Measurements from ENCODE around the gene CTNND2. TPM values are rescaled to one million over a fixed set of nuclear protein-coding genes. Genes with fewer than 3 reads are reported as not detected.

Gene CTNND2
- total and polyA plus RNA-seq, 5 donors from 2014 or later, result not detected

- no peak for DNase-seq
- H3K27me3 Mint-ChIP-seq, result no peaks in the 10 kb centered on the region
These were observed 610.7 kb downstream of the CTNND2 start for GRCh38 chr5:11293523-11293922.

DNA sequence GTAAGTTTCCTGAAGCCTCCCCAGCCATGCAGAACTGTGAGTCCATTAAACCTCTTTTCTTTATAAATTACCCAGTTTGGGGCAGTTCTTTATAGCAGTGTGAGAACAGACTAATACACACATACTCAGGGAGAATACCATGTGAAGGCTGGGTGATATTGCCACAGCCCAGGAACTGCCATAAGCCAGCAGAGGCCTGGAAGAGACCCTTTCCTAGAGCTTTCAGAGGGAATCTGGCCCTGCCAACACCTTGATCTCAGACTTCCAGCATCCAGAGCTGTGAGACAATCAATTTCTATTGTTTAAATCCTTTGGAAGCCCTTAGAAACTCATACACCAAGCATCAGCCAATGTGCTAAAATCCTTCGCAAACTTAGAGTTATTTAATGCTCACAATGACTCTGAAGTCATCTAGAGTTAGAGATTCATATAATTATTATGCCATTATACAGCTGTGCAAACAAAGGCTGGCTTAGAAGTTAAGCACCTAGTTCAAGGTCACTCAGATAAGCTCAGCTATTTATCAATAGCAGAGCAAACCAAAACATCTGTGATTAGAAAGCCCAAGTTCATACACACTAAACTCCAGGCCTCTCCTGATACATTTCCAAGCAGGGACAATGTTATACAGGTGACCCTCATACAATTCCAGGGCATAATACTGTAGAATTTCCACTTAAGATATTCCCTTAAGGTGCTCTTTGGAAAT is 611.4 kb downstream of the CTNND2 start:
- Mint-ChIP-seq H3K9me3 (peaks cover 0 to 3% (median 0%) of the 10 kb centered on the region in 7 donors), H3K27me3 (no peaks in the 10 kb centered on the region), H3K4me1 (no peaks in the 10 kb centered on the region), H3K36me3 (no peaks in the 10 kb centered on the region), H3K4me3 (no peak overlapping the region), H3K27ac (no peak overlapping the region)
- Histone ChIP-seq H3K4me1 (ENCODE audit: control insufficient read depth, insufficient read depth, low read length, poor library complexity, severe bottlenecking) (no peaks in the 10 kb centered on the region), H3K9me3 (ENCODE audit: control insufficient read depth in 2 of 2, low read length in 2 of 2) (no peaks in the 10 kb centered on the region), H3K27ac (ENCODE audit: insufficient read depth, low read length, poor library complexity, severe bottlenecking) (no peak overlapping the region), H3K27me3 (ENCODE audit: control insufficient read depth, insufficient read depth, low read length) (no peaks in the 10 kb centered on the region), H3K36me3 (ENCODE audit: control insufficient read depth, insufficient read depth, low read length) (no peaks in the 10 kb centered on the region), H3K4me3 (ENCODE audit: low read depth, low read length) (no peak overlapping the region)
- DNase-seq (no peak), ATAC-seq (ENCODE audit: low read depth in 2 of 2) (no peak)

More at GRCh38 chr5:11293523-11293922, 610.7 kb downstream of the CTNND2 start:
- Mint-ChIP-seq H3K4me1 (no peaks in the 10 kb centered on the region), H3K36me3 (no peaks in the 10 kb centered on the region), H3K4me3 (no peak overlapping the region), H3K9me3 (peaks cover 0 to 3% (median 0%) of the 10 kb centered on the region in 7 donors), H3K27ac (no peak overlapping the region)
- ATAC-seq (ENCODE audit: low read depth in 2 of 2), result no peak
- H3K4me1 ChIP-seq (ENCODE audit: control insufficient read depth, insufficient read depth, low read length, poor library complexity, severe bottlenecking), result no peaks in the 10 kb centered on the region
- no peak overlapping the region for H3K4me3 ChIP-seq (ENCODE audit: low read depth, low read length)
- H3K9me3 ChIP-seq (ENCODE audit: control insufficient read depth in 2 of 2, low read length in 2 of 2), result no peaks in the 10 kb centered on the region
- H3K36me3 ChIP-seq (ENCODE audit: control insufficient read depth, insufficient read depth, low read length), result no peaks in the 10 kb centered on the region
- H3K27ac ChIP-seq (ENCODE audit: insufficient read depth, low read length, poor library complexity, severe bottlenecking), result no peak overlapping the region
- no peaks in the 10 kb centered on the region for H3K27me3 ChIP-seq (ENCODE audit: control insufficient read depth, insufficient read depth, low read length)

- Histone ChIP-seq H3K9me3 (ENCODE audit: control insufficient read depth in 2 of 2, low read length in 2 of 2) (no peaks in the 10 kb centered on the region), H3K4me3 (ENCODE audit: low read depth, low read length) (no peak overlapping the region), H3K4me1 (ENCODE audit: control insufficient read depth, insufficient read depth, low read length, poor library complexity, severe bottlenecking) (no peaks in the 10 kb centered on the region), H3K27me3 (ENCODE audit: control insufficient read depth, insufficient read depth, low read length) (no peaks in the 10 kb centered on the region), H3K27ac (ENCODE audit: insufficient read depth, low read length, poor library complexity, severe bottlenecking) (no peak overlapping the region), H3K36me3 (ENCODE audit: control insufficient read depth, insufficient read depth, low read length) (no peaks in the 10 kb centered on the region)
- ATAC-seq (ENCODE audit: low read depth in 2 of 2), result no peak
- Mint-ChIP-seq H3K4me3 (no peak overlapping the region), H3K27me3 (no peaks in the 10 kb centered on the region), H3K9me3 (peaks cover 0 to 3% (median 0%) of the 10 kb centered on the region in 7 donors), H3K27ac (no peak overlapping the region), H3K36me3 (no peaks in the 10 kb centered on the region), H3K4me1 (no peaks in the 10 kb centered on the region)
- no peak for DNase-seq
These were observed 614.5 kb downstream of the CTNND2 start for GRCh38 chr5:11289733-11290132.

DNA sequence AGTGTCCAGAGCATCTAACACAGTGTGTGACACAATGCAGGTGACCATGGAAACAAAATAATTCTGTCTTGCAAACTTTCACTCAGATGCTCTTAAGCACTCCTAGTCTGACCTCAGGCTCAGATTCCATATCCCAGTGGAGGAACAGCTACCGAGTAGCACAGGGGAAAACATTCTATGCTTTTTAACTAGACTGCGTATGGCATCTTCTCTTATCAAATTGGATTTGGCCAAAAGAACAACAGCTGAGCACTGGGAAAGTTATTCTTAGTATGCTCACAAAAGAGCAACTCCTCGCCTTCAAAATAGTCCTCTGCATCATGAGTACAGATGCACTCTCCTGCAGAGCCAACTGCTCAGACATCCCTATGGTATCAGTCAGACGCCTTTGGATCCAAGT is 615.0 kb downstream of the CTNND2 start:
- no peaks in the 10 kb centered on the region for H3K36me3 ChIP-seq (ENCODE audit: control insufficient read depth, insufficient read depth, low read length)

DNA sequence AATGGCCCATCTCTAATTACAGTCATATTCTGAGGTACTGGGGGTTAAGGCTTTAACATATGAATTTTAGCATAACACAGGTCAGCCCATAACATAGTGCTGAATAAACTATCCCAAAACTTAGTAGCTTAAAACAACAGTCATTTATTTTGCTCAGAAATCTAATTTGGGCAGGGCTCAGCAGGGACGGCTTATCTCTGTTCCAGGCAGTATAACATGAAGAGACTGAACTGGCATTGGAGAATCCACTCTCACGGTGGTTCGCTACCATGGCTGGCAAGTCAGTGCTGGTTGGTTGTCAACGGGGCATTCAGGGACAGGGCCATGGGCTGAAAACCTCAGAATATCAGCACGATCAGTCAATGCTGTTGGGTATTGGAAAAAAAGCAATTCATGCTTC is 622.4 kb downstream of the CTNND2 start:
- ATAC-seq (ENCODE audit: low read depth in 2 of 2), result no peak
- Histone ChIP-seq H3K9me3 (ENCODE audit: control insufficient read depth in 2 of 2, low read length in 2 of 2) (no peaks in the 10 kb centered on the region), H3K36me3 (ENCODE audit: control insufficient read depth, insufficient read depth, low read length) (no peaks in the 10 kb centered on the region), H3K27me3 (ENCODE audit: control insufficient read depth, insufficient read depth, low read length) (no peaks in the 10 kb centered on the region), H3K4me3 (ENCODE audit: low read depth, low read length) (no peak overlapping the region), H3K27ac (ENCODE audit: insufficient read depth, low read length, poor library complexity, severe bottlenecking) (no peak overlapping the region), H3K4me1 (ENCODE audit: control insufficient read depth, insufficient read depth, low read length, poor library complexity, severe bottlenecking) (no peaks in the 10 kb centered on the region)
- no peak for DNase-seq
- no peaks in the 10 kb centered on the region for H3K36me3 Mint-ChIP-seq
- H3K27me3 Mint-ChIP-seq, result no peaks in the 10 kb centered on the region
- no peak overlapping the region for H3K4me3 Mint-ChIP-seq
- no peak overlapping the region for H3K27ac Mint-ChIP-seq
- no peaks in the 10 kb centered on the region for H3K4me1 Mint-ChIP-seq
- H3K9me3 Mint-ChIP-seq, result peaks cover 2 to 5% (median 4%) of the 10 kb centered on the region in 7 donors

More for the DNA sequence above, 615.0 kb downstream of the CTNND2 start:
- Mint-ChIP-seq H3K36me3 (no peaks in the 10 kb centered on the region), H3K27ac (no peak overlapping the region), H3K4me3 (no peak overlapping the region), H3K9me3 (peaks cover 0 to 4% (median 0%) of the 10 kb centered on the region in 7 donors), H3K4me1 (no peaks in the 10 kb centered on the region), H3K27me3 (no peaks in the 10 kb centered on the region)
- ATAC-seq (ENCODE audit: low read depth in 2 of 2) (no peak), DNase-seq (no peak)
- H3K9me3 ChIP-seq (ENCODE audit: control insufficient read depth in 2 of 2, low read length in 2 of 2), result no peaks in the 10 kb centered on the region
- no peak overlapping the region for H3K27ac ChIP-seq (ENCODE audit: insufficient read depth, low read length, poor library complexity, severe bottlenecking)
- H3K27me3 ChIP-seq (ENCODE audit: control insufficient read depth, insufficient read depth, low read length), result no peaks in the 10 kb centered on the region
- no peak overlapping the region for H3K4me3 ChIP-seq (ENCODE audit: low read depth, low read length)
- H3K4me1 ChIP-seq (ENCODE audit: control insufficient read depth, insufficient read depth, low read length, poor library complexity, severe bottlenecking), result no peaks in the 10 kb centered on the region

GRCh38 chr5:11277323-11277722 is 626.9 kb downstream of the CTNND2 start:
- Mint-ChIP-seq H3K9me3 (peaks cover 0 to 11% (median 4%) of the 10 kb centered on the region in 7 donors), H3K27ac (no peak overlapping the region), H3K27me3 (no peaks in the 10 kb centered on the region), H3K4me1 (no peaks in the 10 kb centered on the region), H3K4me3 (no peak overlapping the region), H3K36me3 (no peaks in the 10 kb centered on the region)
- ATAC-seq (ENCODE audit: low read depth in 2 of 2), result no peak
- Histone ChIP-seq H3K4me1 (ENCODE audit: control insufficient read depth, insufficient read depth, low read length, poor library complexity, severe bottlenecking) (no peaks in the 10 kb centered on the region), H3K9me3 (ENCODE audit: control insufficient read depth in 2 of 2, low read length in 2 of 2) (no peaks in the 10 kb centered on the region), H3K4me3 (ENCODE audit: low read depth, low read length) (no peak overlapping the region), H3K27ac (ENCODE audit: insufficient read depth, low read length, poor library complexity, severe bottlenecking) (no peak overlapping the region), H3K27me3 (ENCODE audit: control insufficient read depth, insufficient read depth, low read length) (no peaks in the 10 kb centered on the region), H3K36me3 (ENCODE audit: control insufficient read depth, insufficient read depth, low read length) (no peaks in the 10 kb centered on the region)
- DNase-seq, result no peak

GRCh38 chr5:11273180-11273903 is 630.9 kb downstream of the CTNND2 start:
- H3K9me3 ChIP-seq (ENCODE audit: control insufficient read depth in 2 of 2, low read length in 2 of 2), result no peaks in the 10 kb centered on the region
- no peaks in the 10 kb centered on the region for H3K27me3 Mint-ChIP-seq
- H3K4me3 ChIP-seq (ENCODE audit: low read depth, low read length), result no peak overlapping the region
- no peaks in the 10 kb centered on the region for H3K4me1 Mint-ChIP-seq
- H3K27ac ChIP-seq (ENCODE audit: insufficient read depth, low read length, poor library complexity, severe bottlenecking), result no peak overlapping the region
- no peaks in the 10 kb centered on the region for H3K27me3 ChIP-seq (ENCODE audit: control insufficient read depth, insufficient read depth, low read length)
- H3K4me1 ChIP-seq (ENCODE audit: control insufficient read depth, insufficient read depth, low read length, poor library complexity, severe bottlenecking), result no peaks in the 10 kb centered on the region
- H3K9me3 Mint-ChIP-seq, result peaks cover 0 to 6% (median 0%) of the 10 kb centered on the region in 7 donors
- no peak overlapping the region for H3K4me3 Mint-ChIP-seq
- no peak overlapping the region for H3K27ac Mint-ChIP-seq
- DNase-seq, result no peak
- no peaks in the 10 kb centered on the region for H3K36me3 Mint-ChIP-seq
- H3K36me3 ChIP-seq (ENCODE audit: control insufficient read depth, insufficient read depth, low read length), result no peaks in the 10 kb centered on the region
- no peak for ATAC-seq (ENCODE audit: low read depth in 2 of 2)
